Thoracic aorta (tissue), 2 donors: ENCODE measurements around the gene ANO9. TPM values are rescaled to one million over a fixed set of nuclear protein-coding genes. Genes with fewer than 3 reads are reported as not detected.

Source experiments
- ATAC-seq: fragments of 150-250 bp; one replicate; pipeline ENCODE4 v1.8.0; 2017; ENCODE audit warnings: low read depth; ENCODE audit not compliant: insufficient number of reproducible peaks, low FRiP score
- DNase-seq: peaks from one replicate; pipeline ENCODE4 v3.0.0-alpha.2; 2020; ENCODE audit warnings: low spot score
- H3K27ac ChIP-seq, 2 donors: fragments of 200-600 bp; sonication (generic); 1 replicate in 1 of 2; 2 replicates in 1 of 2; pipeline ENCODE4 v1.5.1; 2016; ENCODE audit warnings: mild to moderate bottlenecking in 2 of 2, moderate library complexity in 2 of 2
- H3K27me3 ChIP-seq: fragments of 200-600 bp; sonication (generic); replicated peaks from 2 replicates; pipeline ENCODE4 v1.6.0; 2016; ENCODE audit warnings: mild to moderate bottlenecking; ENCODE audit not compliant: insufficient read depth
- H3K36me3 ChIP-seq: fragments of 200-600 bp; sonication (generic); one replicate; pipeline ENCODE4 v1.5.1; 2016
- H3K4me1 ChIP-seq, 2 donors: fragments of 200-600 bp; sonication (generic); 1 replicate in 1 of 2; 2 replicates in 1 of 2; pipeline versions ENCODE4 v1.5.1 to v1.6.0; 2016; ENCODE audit warnings: low read depth in 2 of 2, mild to moderate bottlenecking in 1 of 2; ENCODE audit not compliant: control insufficient read depth in 1 of 2
- H3K4me3 ChIP-seq: fragments of 200-600 bp; sonication (generic); 2 replicates; pipeline ENCODE4 v1.5.1; 2016; ENCODE audit warnings: mild to moderate bottlenecking
- H3K9me3 ChIP-seq: fragments of 200-600 bp; sonication (generic); 2 replicates; pipeline ENCODE4 v1.5.1; 2016
- total RNA-seq, 2 donors: library from RNA; depleted of rRNA; stranded (reverse); fragments of >200 nt; gene quantifications; one replicate each; pipeline versions ENCODE4 v1.1.0 to v1.2.3, GENCODE V29; 2016
- TF ChIP-seq, protein P1 (sequence below): fragments of 200-600 bp; sonication (generic); IDR thresholded peaks from one replicate; pipeline ENCODE4 v1.5.1; 2019; ENCODE audit warnings: antibody characterized with exemption

Gene ANO9
- total RNA-seq, 2 donors from 2014 or later, result 0.68 to 2.7 TPM

- TF ChIP-seq, protein P1, sequence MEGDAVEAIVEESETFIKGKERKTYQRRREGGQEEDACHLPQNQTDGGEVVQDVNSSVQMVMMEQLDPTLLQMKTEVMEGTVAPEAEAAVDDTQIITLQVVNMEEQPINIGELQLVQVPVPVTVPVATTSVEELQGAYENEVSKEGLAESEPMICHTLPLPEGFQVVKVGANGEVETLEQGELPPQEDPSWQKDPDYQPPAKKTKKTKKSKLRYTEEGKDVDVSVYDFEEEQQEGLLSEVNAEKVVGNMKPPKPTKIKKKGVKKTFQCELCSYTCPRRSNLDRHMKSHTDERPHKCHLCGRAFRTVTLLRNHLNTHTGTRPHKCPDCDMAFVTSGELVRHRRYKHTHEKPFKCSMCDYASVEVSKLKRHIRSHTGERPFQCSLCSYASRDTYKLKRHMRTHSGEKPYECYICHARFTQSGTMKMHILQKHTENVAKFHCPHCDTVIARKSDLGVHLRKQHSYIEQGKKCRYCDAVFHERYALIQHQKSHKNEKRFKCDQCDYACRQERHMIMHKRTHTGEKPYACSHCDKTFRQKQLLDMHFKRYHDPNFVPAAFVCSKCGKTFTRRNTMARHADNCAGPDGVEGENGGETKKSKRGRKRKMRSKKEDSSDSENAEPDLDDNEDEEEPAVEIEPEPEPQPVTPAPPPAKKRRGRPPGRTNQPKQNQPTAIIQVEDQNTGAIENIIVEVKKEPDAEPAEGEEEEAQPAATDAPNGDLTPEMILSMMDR, result no peak
- no peak for DNase-seq
- H3K4me3 ChIP-seq, result no peak overlapping the region
- H3K36me3 ChIP-seq, result no peaks in the 10 kb centered on the region
- H3K27ac ChIP-seq, result no peak overlapping the region
- no peaks in the 10 kb centered on the region for H3K27me3 ChIP-seq
- peaks cover 3% of the 10 kb centered on the region for H3K9me3 ChIP-seq
- ATAC-seq, result no peak
- no peaks in the 10 kb centered on the region for H3K4me1 ChIP-seq
These were observed 59.7 kb downstream of the ANO9 start for GRCh38 chr11:382081-382629.

DNA sequence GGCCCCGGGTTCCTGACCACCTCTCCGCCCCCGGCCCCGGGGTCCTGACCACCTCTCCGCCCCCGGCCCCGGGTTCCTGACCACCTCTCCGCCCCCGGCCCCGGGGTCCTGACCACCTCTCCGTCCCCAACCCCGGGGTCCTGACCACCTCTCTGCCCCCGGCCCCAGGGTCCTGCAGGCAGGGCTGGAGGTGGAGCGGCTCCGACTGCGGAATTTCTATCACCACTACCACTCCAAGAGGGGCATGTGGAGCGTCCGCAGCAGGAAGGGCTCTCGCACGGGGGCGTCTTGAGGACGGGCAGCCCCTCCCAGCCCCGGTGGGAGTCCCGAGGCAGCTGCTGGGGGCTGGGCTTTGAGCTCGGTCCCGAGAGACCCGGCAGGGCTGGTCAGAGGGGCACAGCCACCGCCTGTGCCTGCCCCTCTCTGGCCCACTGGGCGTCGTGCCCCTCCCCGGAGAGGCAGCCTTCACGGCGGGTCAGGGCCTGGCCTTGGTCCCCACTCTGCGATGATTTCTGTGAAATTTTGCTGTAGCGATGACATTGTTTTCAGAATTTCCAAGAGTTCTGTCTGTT, 60.2 kb downstream of the ANO9 start:
- TF ChIP-seq, protein P1, result no peak
- Histone ChIP-seq H3K36me3 (no peaks in the 10 kb centered on the region), H3K4me3 (no peak overlapping the region), H3K9me3 (peaks cover 2% of the 10 kb centered on the region), H3K4me1 (no peaks in the 10 kb centered on the region), H3K27me3 (no peaks in the 10 kb centered on the region), H3K27ac (no peak overlapping the region)
- DNase-seq, result no peak
- no peak for ATAC-seq

DNA sequence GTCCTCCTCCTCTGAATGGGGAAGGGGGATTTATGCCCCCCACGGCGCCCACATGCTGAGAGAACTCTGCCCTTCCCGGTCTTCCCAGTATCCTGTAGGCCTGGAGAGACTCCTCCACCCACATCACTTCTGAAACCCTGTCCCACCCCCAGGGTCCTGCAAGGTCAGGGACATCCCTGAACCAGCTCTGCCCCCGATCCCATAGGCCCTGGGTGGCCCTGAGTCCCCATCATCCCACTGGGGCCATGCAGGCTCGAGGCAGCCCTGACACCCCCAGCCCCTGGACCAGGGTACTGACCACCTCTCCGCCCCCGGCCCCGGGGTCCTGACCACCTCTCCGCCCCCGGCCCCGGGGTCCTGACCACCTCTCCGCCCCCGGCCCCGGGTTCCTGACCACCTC, 60.8 kb downstream of the ANO9 start:
- H3K4me1 ChIP-seq, result no peaks in the 10 kb centered on the region
- H3K4me3 ChIP-seq, result no peak overlapping the region
- TF ChIP-seq, protein P1, result no peak
- H3K36me3 ChIP-seq, result no peaks in the 10 kb centered on the region
- H3K27me3 ChIP-seq, result no peaks in the 10 kb centered on the region
- H3K27ac ChIP-seq, result no peak overlapping the region
- ATAC-seq, result no peak
- no peak for DNase-seq
- no peaks in the 10 kb centered on the region for H3K9me3 ChIP-seq

- Histone ChIP-seq H3K36me3 (no peaks in the 10 kb centered on the region), H3K27me3 (no peaks in the 10 kb centered on the region), H3K4me3 (no peak overlapping the region), H3K27ac (no peak overlapping the region), H3K9me3 (no peaks in the 10 kb centered on the region), H3K4me1 (no peaks in the 10 kb centered on the region)
- ATAC-seq (no peak), DNase-seq (no peak)
- TF ChIP-seq, protein P1, result no peak
These were observed 61.3 kb downstream of the ANO9 start for GRCh38 chr11:380491-380890.

DNA sequence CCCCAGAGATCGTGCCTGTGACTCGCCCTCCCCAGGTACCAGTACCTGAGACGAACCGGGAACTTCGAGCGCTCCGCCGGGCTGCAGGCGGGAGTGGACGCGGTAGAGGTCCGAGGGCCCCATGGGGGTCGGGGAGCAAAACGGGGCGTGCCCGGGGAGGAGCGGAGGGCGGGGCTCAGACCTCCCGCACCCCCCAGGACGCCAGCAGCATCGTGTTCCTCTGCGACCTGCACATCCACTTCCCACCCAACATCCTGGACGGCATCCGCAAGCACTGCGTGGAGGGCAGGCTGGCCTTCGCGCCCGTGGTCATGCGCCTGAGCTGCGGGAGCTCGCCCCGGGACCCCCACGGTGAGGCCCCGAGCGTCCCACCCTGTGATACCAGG, 61.7 kb downstream of the ANO9 start:
- TF ChIP-seq, protein P1, result no peak
- no peak overlapping the region for H3K27ac ChIP-seq
- no peaks in the 10 kb centered on the region for H3K36me3 ChIP-seq
- no peaks in the 10 kb centered on the region for H3K27me3 ChIP-seq
- no peak for DNase-seq
- no peak overlapping the region for H3K4me3 ChIP-seq
- H3K9me3 ChIP-seq, result no peaks in the 10 kb centered on the region
- ATAC-seq, result no peak
- no peaks in the 10 kb centered on the region for H3K4me1 ChIP-seq
